ENCODE data around the gene ANAPC5.
A peak's percentile ranks its signal among the peaks of the same experiment; 100 is the strongest.
"Not testable (repeated sequence)": the region's sequence is repeated elsewhere in the genome, so short reads cannot be mapped to it uniquely, and the experiment has no call there.

ANAPC5 gene

DNA sequence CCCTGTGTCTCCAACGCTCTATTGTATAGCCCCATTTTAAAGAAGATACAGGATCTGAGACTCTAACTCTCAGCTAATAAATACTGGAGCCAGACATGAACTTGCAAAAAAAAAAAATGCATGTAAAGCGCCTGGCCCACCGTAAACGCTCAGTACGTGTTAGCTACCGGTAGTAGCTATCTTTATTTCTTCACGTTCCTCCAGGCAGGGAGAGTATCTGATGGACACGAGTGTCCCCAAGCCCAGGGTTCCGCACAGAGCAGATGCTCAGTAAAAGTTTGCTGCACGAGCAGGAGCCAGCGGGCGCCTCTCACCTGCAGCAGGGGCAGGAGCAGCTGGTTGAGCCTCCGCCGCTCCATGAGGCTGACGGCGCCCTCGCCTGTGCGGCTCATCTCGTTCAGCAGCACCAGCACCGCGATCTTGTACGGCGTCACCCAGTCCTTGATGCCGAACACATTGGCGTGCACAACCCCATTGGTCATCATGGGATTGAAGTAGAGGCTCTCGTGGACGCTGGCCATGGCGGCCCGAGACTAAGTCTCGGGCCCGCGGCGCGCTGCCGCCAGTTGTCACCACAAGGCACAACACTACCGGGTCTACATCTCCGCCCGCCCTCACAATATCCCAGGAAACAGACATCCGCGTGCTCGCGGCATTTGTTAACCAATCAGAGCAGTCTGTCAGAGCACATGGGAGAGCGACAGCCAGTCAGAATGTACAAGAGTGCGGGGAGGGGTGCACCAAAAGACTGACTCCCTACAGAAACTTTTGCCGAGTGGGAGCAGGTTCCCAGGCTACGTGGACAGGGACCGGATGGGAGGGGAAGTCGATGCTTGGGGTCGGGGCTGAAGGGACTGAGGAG lies at the start of gene ANAPC5:
ANAPC5 (minus strand) TSS at position 592 of the 862 bp plus-strand sequence; CDS start at position 521, 71 bp downstream.
- DNase-seq, result peak; percentile 95

GRCh38 chr12:121400332-121401139 lies 48.3 kb upstream of the ANAPC5 start:
- DNase-seq, result no peak

- DNase-seq, result peak; percentile 95
Measured at GRCh38 chr12:121399391-121400331, 47.5 kb upstream of the ANAPC5 start, which contains the start of gene RNF34. Gene RNF34 (plus strand): TSS chr12:121400118. CDS start chr12:121400213, 95 bp downstream.

- DNase-seq, result no peak
Measured at GRCh38 chr12:121398355-121398754, 46.1 kb upstream of the ANAPC5 start.

- DNase-seq, result no peak
Measured at GRCh38 chr12:121397521-121397920, 45.3 kb upstream of the ANAPC5 start.

DNA sequence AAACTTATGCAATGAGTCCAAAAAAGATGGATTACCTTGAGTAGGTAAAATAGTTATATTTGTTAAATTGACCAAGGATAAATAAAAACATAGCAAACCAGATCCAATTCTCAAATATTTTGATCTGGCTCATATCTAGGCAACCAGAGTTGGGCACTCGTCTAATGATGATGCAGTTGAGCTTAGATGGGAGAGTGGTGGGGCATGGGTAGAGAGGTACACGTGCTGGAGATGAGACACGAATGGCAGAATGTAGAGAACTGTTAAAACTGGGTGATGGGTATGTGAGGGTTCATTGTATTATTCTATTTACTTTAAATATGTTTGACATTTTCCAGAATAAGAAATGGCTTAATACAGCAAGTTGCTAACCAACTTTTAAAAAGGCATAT lies 40.1 kb upstream of the ANAPC5 start:
- DNase-seq, result no peak

GRCh38 chr12:121391619-121392324 lies 39.6 kb upstream of the ANAPC5 start:
- DNase-seq, result no peak

GRCh38 chr12:121390856-121391255 lies 38.6 kb upstream of the ANAPC5 start:
- DNase-seq, result no peak

DNA sequence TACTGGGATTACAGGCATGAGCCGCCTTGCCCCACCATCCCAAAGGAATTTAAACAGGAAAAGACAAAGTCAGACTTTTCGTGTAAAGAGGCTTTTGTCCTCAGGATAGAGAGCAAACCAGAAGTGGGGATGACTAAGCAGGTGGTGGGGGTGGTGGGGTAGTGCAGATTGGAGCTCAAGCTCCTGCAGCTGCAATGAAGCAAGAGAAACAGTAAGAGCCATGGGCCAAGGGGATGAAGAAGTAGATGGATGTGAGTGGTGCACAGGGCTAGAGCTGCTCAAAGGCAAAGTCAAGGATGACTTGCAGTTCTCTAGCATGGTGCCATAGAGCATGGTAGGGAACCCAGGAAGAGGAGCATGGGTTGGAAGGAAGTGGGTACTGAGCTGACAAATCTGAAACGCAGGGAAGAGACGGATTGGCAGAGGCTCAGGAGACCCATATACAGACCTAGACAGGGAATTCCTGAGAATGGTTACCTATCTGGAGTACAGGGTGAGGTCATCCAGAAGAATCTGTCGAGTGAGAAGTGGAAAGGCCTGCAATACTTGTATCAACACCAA lies 36.3 kb upstream of the ANAPC5 start:
- no peak for DNase-seq

- DNase-seq, result not testable (repeated sequence)
Measured at GRCh38 chr12:121384891-121385290, 32.7 kb upstream of the ANAPC5 start.

- DNase-seq, result no peak
Measured at GRCh38 chr12:121383601-121384021, 31.4 kb upstream of the ANAPC5 start.

DNA sequence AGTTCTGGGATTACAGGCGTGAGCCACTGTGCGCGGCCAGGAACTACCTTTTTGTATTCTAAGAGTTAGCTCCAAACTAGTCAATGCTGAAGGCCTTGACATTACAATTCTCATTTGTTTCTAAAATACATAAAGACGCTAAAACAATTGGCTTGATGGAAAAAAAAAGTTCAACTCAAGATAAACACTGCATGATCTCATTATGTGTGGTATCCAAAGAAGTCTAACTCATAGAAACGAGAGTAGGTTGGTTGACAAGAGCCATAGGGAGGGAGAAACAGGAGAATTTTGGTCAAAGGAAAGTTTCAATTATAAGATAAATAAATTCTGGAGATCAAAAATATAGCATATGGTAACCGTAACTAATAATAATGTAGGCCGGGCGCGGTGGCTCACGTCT lies 27.7 kb upstream of the ANAPC5 start:
- DNase-seq, result no peak

GRCh38 chr12:121378736-121379135 lies 26.5 kb upstream of the ANAPC5 start:
- DNase-seq, result no peak

- no peak for DNase-seq
Measured at GRCh38 chr12:121376754-121377697, 24.8 kb upstream of the ANAPC5 start.

DNA sequence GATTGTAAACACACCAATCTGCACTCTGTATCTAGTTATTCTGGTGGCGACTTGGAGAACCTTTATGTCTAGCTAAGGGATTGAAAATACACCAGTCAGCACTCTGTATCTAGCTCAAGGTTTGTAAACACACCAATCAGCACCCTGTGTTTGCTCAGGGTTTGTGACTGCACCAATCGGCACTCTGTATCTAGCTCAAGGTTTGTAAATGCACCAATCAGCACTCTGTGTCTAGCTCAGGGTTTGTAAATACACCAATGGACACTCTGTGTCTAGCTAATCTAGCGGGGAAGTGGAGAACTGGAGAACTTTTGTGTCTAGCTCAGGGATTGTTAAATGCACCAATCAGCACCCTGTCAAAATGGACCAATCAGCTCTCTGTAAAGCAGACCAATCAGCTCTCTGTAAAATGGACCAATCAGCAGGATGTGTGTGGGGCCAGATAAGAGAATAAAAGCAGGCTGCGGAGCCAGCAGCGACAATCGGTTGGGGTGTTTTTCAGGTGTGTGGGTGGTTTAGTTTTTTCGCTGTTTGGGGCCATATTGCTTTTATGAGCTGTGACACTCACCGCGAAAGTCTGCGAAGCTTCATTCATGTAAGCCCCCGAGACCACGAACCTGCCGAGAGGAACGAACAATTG lies 22.9 kb upstream of the ANAPC5 start:
- DNase-seq, result not testable (repeated sequence)

DNA sequence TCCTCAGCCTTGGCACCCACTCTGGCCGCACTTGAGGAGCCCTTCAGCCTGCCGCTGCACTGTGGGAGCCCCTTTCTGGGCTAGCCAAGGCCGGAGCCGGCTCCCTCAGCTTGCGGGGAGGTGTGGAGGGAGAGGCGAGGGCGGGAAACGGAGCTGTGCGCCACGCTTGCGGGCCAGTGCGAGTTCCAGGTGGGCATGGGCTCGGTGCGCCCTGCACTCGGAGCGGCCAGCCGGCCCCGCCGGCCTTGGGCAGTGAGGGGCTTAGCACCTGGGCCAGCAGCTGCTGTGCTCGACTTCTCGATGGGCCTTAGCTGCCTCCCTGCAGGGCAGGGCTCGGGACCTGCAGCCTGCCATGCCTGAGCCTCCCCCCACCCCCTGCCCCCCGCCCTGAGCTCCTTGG lies 22.1 kb upstream of the ANAPC5 start:
- not testable (repeated sequence) for DNase-seq

DNA sequence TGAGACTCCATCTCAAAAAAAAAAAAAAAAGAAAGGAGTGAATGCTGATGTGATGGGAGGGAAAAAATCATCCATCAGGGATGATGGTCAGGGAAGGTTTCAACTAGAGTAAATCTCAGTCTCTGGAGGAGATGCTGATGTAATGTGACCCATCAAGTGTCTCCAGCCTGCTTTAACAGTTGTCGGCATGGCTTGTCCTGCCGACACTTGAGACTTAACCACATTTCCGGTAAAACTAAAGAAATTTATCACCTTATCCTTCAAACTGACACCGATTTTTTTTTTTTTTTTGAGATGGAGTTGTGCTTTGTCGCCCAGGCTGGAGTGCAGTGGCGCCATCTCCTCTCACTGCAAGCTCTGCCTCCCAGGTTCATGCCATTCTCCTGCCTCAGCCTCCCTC lies 21.5 kb upstream of the ANAPC5 start:
- DNase-seq, result no peak

GRCh38 chr12:121371404-121371803 lies 19.2 kb upstream of the ANAPC5 start:
- no peak for DNase-seq

- no peak for DNase-seq
Measured at GRCh38 chr12:121366063-121366459, 13.8 kb upstream of the ANAPC5 start.
